ENCODE data around the gene SMIM3. TPM values are rescaled to one million over a fixed set of nuclear protein-coding genes. Genes with fewer than 3 reads are reported as not detected.

The SMIM3 gene
- total RNA-seq, 1 experiment from 2014 or later = 55.2 TPM

DNA sequence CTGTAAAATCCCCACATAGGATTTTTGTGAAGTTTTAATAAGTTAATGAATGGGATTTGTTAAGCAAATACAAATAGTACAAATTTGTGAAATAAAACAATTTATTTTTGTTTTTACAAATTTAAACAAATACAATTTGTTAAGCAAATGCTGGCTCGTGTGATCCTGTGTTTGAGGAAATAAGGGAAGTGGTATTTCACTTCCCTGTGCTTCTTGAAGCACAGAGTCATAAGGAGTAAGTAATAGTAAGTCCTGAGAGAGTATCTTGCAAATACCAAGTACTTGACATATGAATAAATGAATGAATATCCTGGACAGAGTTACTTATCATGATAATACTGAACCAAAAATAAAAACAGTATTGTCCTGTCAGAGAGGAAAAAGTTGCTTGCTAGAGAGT lies 9.1 kb downstream of the SMIM3 start:
- POLR2A ChIA-PET = interaction anchor here (0.7 kb wide), 1 partner anchor 354 kb away, joined by 3 read pairs; no protein-coding TSS in a partner anchor
- no peaks in the 10 kb centered on the region for H3K36me3 ChIP-seq (ENCODE audit: control insufficient read depth, insufficient read depth, low read length)
- no peaks in the 10 kb centered on the region for H3K27me3 ChIP-seq (ENCODE audit: control insufficient read depth, insufficient read depth, low read length)
- H3K9me3 ChIP-seq (ENCODE audit: control insufficient read depth, insufficient read depth, low read depth, low read length) = no peaks in the 10 kb centered on the region
- TF ChIP-seq POLR2AphosphoS5 (IDR thresholded peaks at IDR 0.05; ENCODE audit: low read depth, low read length) (no peak), CTCF (IDR thresholded peaks at IDR 0.05) (no peak), SIN3A (IDR thresholded peaks at IDR 0.05; ENCODE audit: borderline replicate concordance, insufficient read depth, low read depth, low read length) (no peak), TCF7L2 (IDR thresholded peaks at IDR 0.05; ENCODE audit: low read depth, low read length) (no peak)
- TF ChIP-seq, protein P1, sequence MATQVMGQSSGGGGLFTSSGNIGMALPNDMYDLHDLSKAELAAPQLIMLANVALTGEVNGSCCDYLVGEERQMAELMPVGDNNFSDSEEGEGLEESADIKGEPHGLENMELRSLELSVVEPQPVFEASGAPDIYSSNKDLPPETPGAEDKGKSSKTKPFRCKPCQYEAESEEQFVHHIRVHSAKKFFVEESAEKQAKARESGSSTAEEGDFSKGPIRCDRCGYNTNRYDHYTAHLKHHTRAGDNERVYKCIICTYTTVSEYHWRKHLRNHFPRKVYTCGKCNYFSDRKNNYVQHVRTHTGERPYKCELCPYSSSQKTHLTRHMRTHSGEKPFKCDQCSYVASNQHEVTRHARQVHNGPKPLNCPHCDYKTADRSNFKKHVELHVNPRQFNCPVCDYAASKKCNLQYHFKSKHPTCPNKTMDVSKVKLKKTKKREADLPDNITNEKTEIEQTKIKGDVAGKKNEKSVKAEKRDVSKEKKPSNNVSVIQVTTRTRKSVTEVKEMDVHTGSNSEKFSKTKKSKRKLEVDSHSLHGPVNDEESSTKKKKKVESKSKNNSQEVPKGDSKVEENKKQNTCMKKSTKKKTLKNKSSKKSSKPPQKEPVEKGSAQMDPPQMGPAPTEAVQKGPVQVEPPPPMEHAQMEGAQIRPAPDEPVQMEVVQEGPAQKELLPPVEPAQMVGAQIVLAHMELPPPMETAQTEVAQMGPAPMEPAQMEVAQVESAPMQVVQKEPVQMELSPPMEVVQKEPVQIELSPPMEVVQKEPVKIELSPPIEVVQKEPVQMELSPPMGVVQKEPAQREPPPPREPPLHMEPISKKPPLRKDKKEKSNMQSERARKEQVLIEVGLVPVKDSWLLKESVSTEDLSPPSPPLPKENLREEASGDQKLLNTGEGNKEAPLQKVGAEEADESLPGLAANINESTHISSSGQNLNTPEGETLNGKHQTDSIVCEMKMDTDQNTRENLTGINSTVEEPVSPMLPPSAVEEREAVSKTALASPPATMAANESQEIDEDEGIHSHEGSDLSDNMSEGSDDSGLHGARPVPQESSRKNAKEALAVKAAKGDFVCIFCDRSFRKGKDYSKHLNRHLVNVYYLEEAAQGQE (IDR thresholded peaks at IDR 0.05; ENCODE audit: insufficient read depth in 1 of 2, low read depth in 2 of 2, low read length in 1 of 2) = no peak
- DNase-seq (ENCODE audit: low read depth, low spot score) = no peak
- H3K27ac ChIP-seq (ENCODE audit: low read length) = peak overlapping the region; percentile 72
- no TSS peak for BruUV-seq (replicated peaks)
- ATAC-seq = no peak
- peaks cover 59% of the 10 kb centered on the region for H3K4me1 ChIP-seq (ENCODE audit: control insufficient read depth, insufficient read depth, low read length)
- intact Hi-C loops (cut with micrococcal nuclease; ENCODE audit: unreplicated experiment) = no loop called here
- in situ Hi-C loops (cut with HindIII; ENCODE audit: low pct_unique_long_range_greater_than_20kb, low sequenced_read_pairs) = no loop called here
- no peak overlapping the region for H3K4me3 ChIP-seq (ENCODE audit: low read depth in 2 of 2, low read length in 2 of 2)
- CTCF ChIA-PET = no interaction called here

GRCh38 chr5:150788977-150789376 lies 10.4 kb downstream of the SMIM3 start:
- DNase-seq (ENCODE audit: low read depth, low spot score) (no peak), ATAC-seq (no peak; the same call in 1 of the 2 replicates)
- no TSS peak for BruUV-seq (replicated peaks)
- intact Hi-C loops (cut with micrococcal nuclease; ENCODE audit: unreplicated experiment) = no loop called here
- in situ Hi-C loops (cut with HindIII; ENCODE audit: low pct_unique_long_range_greater_than_20kb, low sequenced_read_pairs) = no loop called here
- no peak overlapping the region; a peak in 1 of 4 replicates for H3K4me3 ChIP-seq (ENCODE audit: low read depth in 2 of 2, low read length in 2 of 2)
- CTCF ChIA-PET = interaction anchor here (0.6 to 1.1 kb wide), 2 partner anchors 10 to 1170 kb away, joined by 3 to 4 read pairs; partner anchors contain the start of gene SMIM3
- H3K27ac ChIP-seq (ENCODE audit: low read length) = peak overlapping the region; percentile 65
- no peaks in the 10 kb centered on the region for H3K9me3 ChIP-seq (ENCODE audit: control insufficient read depth, insufficient read depth, low read depth, low read length)
- H3K36me3 ChIP-seq (ENCODE audit: control insufficient read depth, insufficient read depth, low read length) = no peaks in the 10 kb centered on the region
- TF ChIP-seq POLR2AphosphoS5 (IDR thresholded peaks at IDR 0.05; ENCODE audit: low read depth, low read length) = no peak
- POLR2A ChIA-PET = no interaction called here
- H3K27me3 ChIP-seq (ENCODE audit: control insufficient read depth, insufficient read depth, low read length) = no peaks in the 10 kb centered on the region
- peaks cover 48% of the 10 kb centered on the region for H3K4me1 ChIP-seq (ENCODE audit: control insufficient read depth, insufficient read depth, low read length)

GRCh38 chr5:150789450-150789849 lies 10.9 kb downstream of the SMIM3 start:
- DNase-seq (ENCODE audit: low read depth, low spot score) (no peak), ATAC-seq (peak; percentile 61)
- POLR2A ChIA-PET = no interaction called here
- in situ Hi-C loops (cut with HindIII; ENCODE audit: low pct_unique_long_range_greater_than_20kb, low sequenced_read_pairs) = no loop called here
- intact Hi-C loops (cut with micrococcal nuclease; ENCODE audit: unreplicated experiment) = no loop called here
- H3K9me3 ChIP-seq (ENCODE audit: control insufficient read depth, insufficient read depth, low read depth, low read length) = no peaks in the 10 kb centered on the region
- H3K27ac ChIP-seq (ENCODE audit: low read length) = peak overlapping the region; percentile 65
- no peaks in the 10 kb centered on the region for H3K36me3 ChIP-seq (ENCODE audit: control insufficient read depth, insufficient read depth, low read length)
- H3K4me3 ChIP-seq (ENCODE audit: low read depth in 2 of 2, low read length in 2 of 2) = no peak overlapping the region; a peak in 1 of 4 replicates
- peaks cover 43% of the 10 kb centered on the region for H3K4me1 ChIP-seq (ENCODE audit: control insufficient read depth, insufficient read depth, low read length)
- CTCF ChIA-PET = interaction anchor here (1.1 kb wide), 1 partner anchor 11 kb away, joined by 4 read pairs; the partner anchor contains the start of gene SMIM3
- BruUV-seq (replicated peaks) = no TSS peak
- TF ChIP-seq POLR2AphosphoS5 (IDR thresholded peaks at IDR 0.05; ENCODE audit: low read depth, low read length) (no peak), SIN3A (IDR thresholded peaks at IDR 0.05; ENCODE audit: borderline replicate concordance, insufficient read depth, low read depth, low read length) (no peak), CTCF (IDR thresholded peaks at IDR 0.05) (no peak), TCF7L2 (IDR thresholded peaks at IDR 0.05; ENCODE audit: low read depth, low read length) (no peak)
- TF ChIP-seq, protein P1 (IDR thresholded peaks at IDR 0.05; ENCODE audit: insufficient read depth in 1 of 2, low read depth in 2 of 2, low read length in 1 of 2) = no peak
- no peaks in the 10 kb centered on the region for H3K27me3 ChIP-seq (ENCODE audit: control insufficient read depth, insufficient read depth, low read length)

Data from Panc1 (cell line).